Muscle of leg (tissue), 11 donors: ENCODE data around the gene FRZB. TPM values are rescaled to one million over a fixed set of nuclear protein-coding genes. Genes with fewer than 3 reads are reported as not detected.
"Not testable (repeated sequence)": the region's sequence is repeated elsewhere in the genome, so short reads cannot be mapped to it uniquely, and the experiment has no call there.

Experiments used
- DNase-seq: peaks from one replicate; pipeline ENCODE4 v3.0.0; 2013
- H3K27ac ChIP-seq: one replicate; pipeline ENCODE4 v1.5.1; 2013; ENCODE audit warnings: mild to moderate bottlenecking, low read length, control low read depth
- H3K27me3 ChIP-seq: one replicate; pipeline ENCODE4 v1.6.1; 2013; ENCODE audit warnings: low read length; ENCODE audit not compliant: control insufficient read depth, insufficient read depth
- H3K36me3 ChIP-seq: one replicate; pipeline ENCODE4 v1.6.1; 2013; ENCODE audit warnings: low read length; ENCODE audit not compliant: control insufficient read depth, insufficient read depth
- H3K4me1 ChIP-seq: one replicate; pipeline ENCODE4 v1.6.1; 2013; ENCODE audit warnings: low read length; ENCODE audit not compliant: control insufficient read depth, insufficient read depth
- H3K4me3 ChIP-seq: one replicate; pipeline ENCODE4 v1.5.1; 2013; ENCODE audit warnings: low read length, control low read depth
- H3K9me3 ChIP-seq: replicated peaks from 2 replicates; pipeline ENCODE4 v1.6.1; 2013; ENCODE audit warnings: low read depth, low read length; ENCODE audit not compliant: control insufficient read depth
- WGBS: methylation state at CpG from one replicate; pipeline ENCODE4 v1.1.5; 2013; ENCODE audit warnings: missing lambda C conversion rate; ENCODE audit not compliant: insufficient coverage; 5-methylcytosine and 5-hydroxymethylcytosine counted together
- polyA plus RNA-seq, 8 donors: library from polyadenylated mRNA; unstranded; fragments of 120-200 nt; gene quantifications; one replicate each; pipeline versions ENCODE4 v1.2.1 to v1.2.3, GENCODE V29; 2013; ENCODE audit warnings: inconsistent platforms in 1 of 8, low replicate concordance in 1 of 8; ENCODE audit not compliant: insufficient read length in 8 of 8, insufficient read depth in 1 of 8
- total RNA-seq: library from RNA; stranded (reverse); fragments of 120-200 nt; gene quantifications from one replicate; pipeline ENCODE4 v1.2.4, GENCODE V29; 2013

Gene FRZB
- total and polyA plus RNA-seq, 9 donors = 4.5 to 25.9 (median 13.6) TPM

- DNase-seq, H3K9me3 ChIP-seq: not testable (repeated sequence)
These were observed 26.6 kb upstream of the FRZB start for GRCh38 chr2:182893035-182893434.

GRCh38 chr2:182891611-182892010 lies 25.2 kb upstream of the FRZB start:
- H3K4me3 ChIP-seq = no peak overlapping the region
- no peaks in the 10 kb centered on the region for H3K4me1 ChIP-seq
- no CpG with 5 or more reads among the region's 4 CpGs for WGBS
- no peaks in the 10 kb centered on the region for H3K36me3 ChIP-seq
- no peak for DNase-seq
- H3K27ac ChIP-seq = no peak overlapping the region
- H3K27me3 ChIP-seq = no peaks in the 10 kb centered on the region
- peaks cover 5% of the 10 kb centered on the region for H3K9me3 ChIP-seq

More at GRCh38 chr2:182893035-182893434, 26.6 kb upstream of the FRZB start:
- H3K4me1 ChIP-seq, H3K4me3 ChIP-seq, H3K36me3 ChIP-seq, H3K27me3 ChIP-seq, H3K27ac ChIP-seq: not testable (repeated sequence)
- WGBS = 50% methylated on average over 2 of the region's 7 CpGs

GRCh38 chr2:182890773-182891378 lies 24.4 kb upstream of the FRZB start:
- no peak overlapping the region for H3K4me3 ChIP-seq
- H3K4me1 ChIP-seq = no peaks in the 10 kb centered on the region
- WGBS = no CpG with 5 or more reads among the region's 3 CpGs
- no peaks in the 10 kb centered on the region for H3K27me3 ChIP-seq
- H3K27ac ChIP-seq = no peak overlapping the region
- no peaks in the 10 kb centered on the region for H3K36me3 ChIP-seq
- H3K9me3 ChIP-seq = peaks cover 5% of the 10 kb centered on the region
- no peak for DNase-seq

- peaks cover 5% of the 10 kb centered on the region for H3K9me3 ChIP-seq
- no peak for DNase-seq
- H3K36me3 ChIP-seq = no peaks in the 10 kb centered on the region
- no peak overlapping the region for H3K27ac ChIP-seq
- 36% methylated on average over 5 of the region's 7 CpGs for WGBS
- no peak overlapping the region for H3K4me3 ChIP-seq
- no peaks in the 10 kb centered on the region for H3K27me3 ChIP-seq
- H3K4me1 ChIP-seq = no peaks in the 10 kb centered on the region
These were observed 23.9 kb upstream of the FRZB start for GRCh38 chr2:182890305-182890704.

- Histone ChIP-seq H3K27ac (no peak overlapping the region), H3K27me3 (no peaks in the 10 kb centered on the region), H3K36me3 (no peaks in the 10 kb centered on the region), H3K4me1 (no peaks in the 10 kb centered on the region), H3K4me3 (no peak overlapping the region), H3K9me3 (no peaks in the 10 kb centered on the region)
- WGBS = 83% methylated on average over 1 of the region's 4 CpGs
- DNase-seq = no peak
These were observed 21.4 kb upstream of the FRZB start for GRCh38 chr2:182887753-182888415.

GRCh38 chr2:182887093-182887492 lies 20.7 kb upstream of the FRZB start:
- no peak for DNase-seq
- H3K4me3 ChIP-seq = no peak overlapping the region
- H3K4me1 ChIP-seq = no peaks in the 10 kb centered on the region
- WGBS = no CpG with 5 or more reads among the region's 6 CpGs
- H3K36me3 ChIP-seq = no peaks in the 10 kb centered on the region
- H3K27ac ChIP-seq = no peak overlapping the region
- H3K27me3 ChIP-seq = no peaks in the 10 kb centered on the region
- no peaks in the 10 kb centered on the region for H3K9me3 ChIP-seq

- DNase-seq = no peak
These were observed 19.3 kb upstream of the FRZB start for GRCh38 chr2:182885771-182886170.

GRCh38 chr2:182883451-182883850 lies 17.0 kb upstream of the FRZB start:
- H3K9me3 ChIP-seq = no peaks in the 10 kb centered on the region
- H3K27me3 ChIP-seq = no peaks in the 10 kb centered on the region
- no peak overlapping the region for H3K27ac ChIP-seq
- no peaks in the 10 kb centered on the region for H3K4me1 ChIP-seq
- no peaks in the 10 kb centered on the region for H3K36me3 ChIP-seq
- no peak for DNase-seq
- no peak overlapping the region for H3K4me3 ChIP-seq
- no CpG with 5 or more reads among the region's 2 CpGs for WGBS

More at GRCh38 chr2:182885771-182886170, 19.3 kb upstream of the FRZB start:
- H3K4me1 ChIP-seq = no peaks in the 10 kb centered on the region
- H3K36me3 ChIP-seq = no peaks in the 10 kb centered on the region
- no CpG with 5 or more reads among the region's 1 CpG for WGBS
- H3K27ac ChIP-seq = no peak overlapping the region
- H3K9me3 ChIP-seq = no peaks in the 10 kb centered on the region
- no peaks in the 10 kb centered on the region for H3K27me3 ChIP-seq
- H3K4me3 ChIP-seq = no peak overlapping the region

- not testable (repeated sequence) for H3K27ac ChIP-seq, H3K27me3 ChIP-seq, DNase-seq, H3K9me3 ChIP-seq, H3K4me3 ChIP-seq, H3K36me3 ChIP-seq, H3K4me1 ChIP-seq
- no CpG with 5 or more reads among the region's 1 CpG for WGBS
These were observed 13.7 kb upstream of the FRZB start for GRCh38 chr2:182880100-182880499.

GRCh38 chr2:182876653-182877052 lies 10.2 kb upstream of the FRZB start:
- not testable (repeated sequence) for DNase-seq, H3K4me3 ChIP-seq, H3K27me3 ChIP-seq, H3K9me3 ChIP-seq, H3K4me1 ChIP-seq, H3K27ac ChIP-seq, H3K36me3 ChIP-seq
- WGBS = no CpG with 5 or more reads among the region's 1 CpG
